ENCODE measurements around the gene VPS16. TPM values are rescaled to one million over a fixed set of nuclear protein-coding genes. Genes with fewer than 3 reads are reported as not detected.
A peak's percentile ranks its signal among the peaks of the same experiment; 100 is the strongest.

VPS16 gene
- total RNA-seq (10 to 100 TPM; 19.2 to 30.3 (median 21.0) TPM), polyA plus RNA-seq (10 to 100 TPM; 69.3 to 93.4 TPM)

DNA sequence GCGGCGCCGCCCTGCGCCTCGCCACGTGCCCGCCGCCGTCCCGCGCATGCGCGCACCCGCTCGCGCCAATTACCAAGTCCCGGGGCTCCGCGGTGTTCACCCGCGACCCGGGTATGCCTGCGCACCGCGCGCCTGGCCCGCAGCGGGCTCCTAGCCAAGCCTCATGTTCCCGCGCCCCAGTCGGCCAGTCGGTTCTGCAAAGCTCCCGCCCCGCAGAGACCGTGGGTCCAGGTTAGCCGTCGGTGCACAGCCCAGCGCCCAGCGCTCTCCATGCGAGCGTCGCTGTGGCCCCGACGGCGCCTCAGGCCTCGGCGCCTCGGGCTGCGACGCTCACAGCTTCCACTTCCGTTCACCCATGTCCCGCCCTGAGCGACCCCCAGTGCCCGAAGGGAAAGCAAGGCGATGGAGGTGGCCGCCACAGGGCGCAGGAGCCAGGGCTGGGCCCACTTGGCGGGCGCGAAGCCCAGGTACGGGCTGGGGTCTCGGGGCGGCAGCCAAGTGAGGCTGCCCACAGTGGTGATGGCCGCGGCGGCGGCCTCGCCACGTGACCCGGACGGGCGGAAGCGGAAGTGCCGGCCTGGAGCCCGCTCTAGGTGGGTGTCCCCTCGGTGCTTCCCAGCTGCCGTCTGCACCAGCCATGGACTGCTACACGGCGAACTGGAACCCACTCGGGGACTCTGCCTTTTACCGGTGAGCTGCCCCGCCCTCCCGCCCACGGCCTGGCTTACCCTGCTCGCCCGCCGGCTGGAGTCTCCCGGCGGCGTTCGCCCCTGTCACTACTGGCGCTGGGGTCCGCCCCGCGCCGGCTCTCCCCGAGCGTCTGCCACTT is at the start of gene VPS16, which contains the start of gene PCED1A:
TSS of gene VPS16 (plus strand) at position 608 of the 829 bp plus-strand sequence. CDS start at position 638, 30 bp downstream.
TSS of gene PCED1A (minus strand) at position 518 of the 829 bp plus-strand sequence. CDS start 743 bp downstream, outside the sequence.
- ATAC-seq (peak; percentile 99 to 100 (median 99)), FAIRE-seq (no peak), DNase-seq (peak; percentile 83 to 95 (median 88))
- TF ChIP-seq, protein P1, sequence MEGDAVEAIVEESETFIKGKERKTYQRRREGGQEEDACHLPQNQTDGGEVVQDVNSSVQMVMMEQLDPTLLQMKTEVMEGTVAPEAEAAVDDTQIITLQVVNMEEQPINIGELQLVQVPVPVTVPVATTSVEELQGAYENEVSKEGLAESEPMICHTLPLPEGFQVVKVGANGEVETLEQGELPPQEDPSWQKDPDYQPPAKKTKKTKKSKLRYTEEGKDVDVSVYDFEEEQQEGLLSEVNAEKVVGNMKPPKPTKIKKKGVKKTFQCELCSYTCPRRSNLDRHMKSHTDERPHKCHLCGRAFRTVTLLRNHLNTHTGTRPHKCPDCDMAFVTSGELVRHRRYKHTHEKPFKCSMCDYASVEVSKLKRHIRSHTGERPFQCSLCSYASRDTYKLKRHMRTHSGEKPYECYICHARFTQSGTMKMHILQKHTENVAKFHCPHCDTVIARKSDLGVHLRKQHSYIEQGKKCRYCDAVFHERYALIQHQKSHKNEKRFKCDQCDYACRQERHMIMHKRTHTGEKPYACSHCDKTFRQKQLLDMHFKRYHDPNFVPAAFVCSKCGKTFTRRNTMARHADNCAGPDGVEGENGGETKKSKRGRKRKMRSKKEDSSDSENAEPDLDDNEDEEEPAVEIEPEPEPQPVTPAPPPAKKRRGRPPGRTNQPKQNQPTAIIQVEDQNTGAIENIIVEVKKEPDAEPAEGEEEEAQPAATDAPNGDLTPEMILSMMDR (IDR thresholded peaks at IDR 0.05), result no peak
- no peaks in the 10 kb centered on the region for H3K36me3 ChIP-seq
- intact Hi-C loops (cut with DNase I), result no loop called here
- peak within 1 kb of the TSS; percentile 96 to 99 (median 96) for H3K4me3 ChIP-seq
- 4% methylated on average over 71 to 98 of the region's 98 CpGs for WGBS, 2 donors
- H3K9me3 ChIP-seq, result no peaks in the 10 kb centered on the region
- H3K27ac ChIP-seq, result peak within 1 kb of the TSS; percentile 73 to 92 (median 84)
- no peaks in the 10 kb centered on the region for H3K27me3 ChIP-seq
- H3K4me1 ChIP-seq, result peaks cover 6 to 10% (median 6%) of the 10 kb centered on the region in 3 donors

DNA sequence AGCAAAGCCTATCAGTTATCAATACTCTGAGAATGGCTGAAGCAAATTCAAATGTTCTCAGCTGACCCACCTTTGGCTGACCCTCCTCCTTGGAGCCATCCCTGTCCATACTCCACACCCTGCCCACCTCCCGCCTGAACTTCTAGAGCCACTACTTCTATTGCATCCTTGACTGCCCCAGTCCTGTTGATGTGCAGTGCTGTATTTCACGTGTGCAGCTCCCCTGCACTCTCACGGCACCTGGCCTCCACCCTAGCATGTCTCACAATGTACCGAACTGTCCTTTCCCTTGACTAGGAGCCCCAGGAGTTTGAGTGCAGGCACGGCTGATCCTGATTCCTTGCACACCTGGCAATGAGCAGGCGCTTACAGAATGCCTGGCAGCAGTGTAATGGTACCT is 47.1 kb upstream of the VPS16 start:
- intact Hi-C loops (cut with DNase I), result no loop called here
- H3K27me3 ChIP-seq, result no peaks in the 10 kb centered on the region
- ATAC-seq (no peak), DNase-seq (no peak), FAIRE-seq (no peak)
- WGBS, 2 donors, result 67 to 81% methylated on average over 6 of the region's 6 CpGs
- H3K9me3 ChIP-seq, result no peaks in the 10 kb centered on the region
- no peaks in the 10 kb centered on the region for H3K4me1 ChIP-seq
- H3K27ac ChIP-seq, result no peak overlapping the region
- TF ChIP-seq, protein P1 (IDR thresholded peaks at IDR 0.05), result no peak
- no peaks in the 10 kb centered on the region for H3K36me3 ChIP-seq
- H3K4me3 ChIP-seq, result no peak overlapping the region

DNA sequence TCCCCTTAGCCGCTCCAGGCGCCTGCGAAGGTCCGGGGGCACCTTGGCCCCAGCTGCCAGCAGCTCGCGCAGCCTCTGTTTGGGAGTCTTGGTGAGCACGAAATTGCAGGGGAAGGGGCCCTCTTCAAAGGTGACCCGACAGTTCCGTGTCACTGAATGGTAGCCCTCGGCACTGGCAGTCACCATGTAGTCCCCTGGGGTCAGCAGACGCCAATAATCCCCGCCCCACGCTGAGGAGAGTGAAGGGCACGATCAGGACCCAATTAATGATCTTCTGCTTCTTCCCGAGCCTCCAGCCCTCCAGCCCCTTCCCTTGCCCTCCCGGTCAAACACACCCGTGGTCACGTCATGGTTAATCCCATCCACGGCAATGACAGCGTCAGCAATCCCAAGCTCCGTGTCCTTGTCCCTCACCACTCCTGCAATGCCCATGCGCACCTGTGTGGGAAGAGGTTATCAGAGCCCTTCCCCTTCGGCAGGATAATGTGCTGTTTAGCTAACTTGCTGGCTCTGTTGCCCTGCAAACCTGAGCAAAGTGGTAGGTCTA is 46.3 kb upstream of the VPS16 start:
- H3K36me3 ChIP-seq, result no peaks in the 10 kb centered on the region
- intact Hi-C loops (cut with DNase I), result no loop called here
- WGBS, 2 donors, result 65 to 67% methylated on average over 23 of the region's 23 CpGs
- no peaks in the 10 kb centered on the region for H3K9me3 ChIP-seq
- H3K27me3 ChIP-seq, result no peaks in the 10 kb centered on the region
- FAIRE-seq (no peak), DNase-seq (no peak), ATAC-seq (no peak)
- H3K27ac ChIP-seq, result no peak overlapping the region
- H3K4me1 ChIP-seq, result no peaks in the 10 kb centered on the region
- TF ChIP-seq, protein P1 (IDR thresholded peaks at IDR 0.05), result no peak
- no peak overlapping the region for H3K4me3 ChIP-seq

DNA sequence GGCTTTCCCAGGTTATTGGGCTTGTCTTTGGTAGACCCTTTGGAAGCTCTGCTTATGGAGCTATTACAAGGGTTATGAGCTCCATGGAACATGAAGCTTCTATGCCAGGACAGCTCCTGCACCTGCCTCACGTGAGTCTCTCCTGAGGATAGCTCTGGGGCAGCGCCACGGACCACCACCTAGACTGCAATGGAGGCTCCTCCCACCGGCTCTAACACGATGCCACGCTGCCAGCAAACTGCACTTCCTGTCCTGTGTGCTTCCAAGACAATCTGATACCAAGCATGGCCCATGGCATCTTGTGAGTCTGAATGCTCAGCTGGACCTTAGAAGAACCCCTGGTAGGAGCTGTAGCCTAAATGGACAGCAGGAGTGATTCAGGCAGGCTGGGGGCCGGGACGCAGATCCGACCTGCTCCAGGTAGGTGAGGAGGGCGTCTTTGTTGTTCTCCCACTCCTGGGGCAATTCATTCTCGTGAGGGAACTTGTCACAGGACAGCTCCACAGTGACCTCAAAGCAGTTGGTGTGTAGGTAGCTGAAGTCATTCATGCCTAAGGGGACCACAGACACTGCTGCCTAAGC is 45.6 kb upstream of the VPS16 start:
- ATAC-seq (no peak), DNase-seq (no peak), FAIRE-seq (no peak)
- no peak overlapping the region for H3K27ac ChIP-seq
- peaks cover 0 to under 1% (median 0%) of the 10 kb centered on the region in 4 donors for H3K27me3 ChIP-seq
- intact Hi-C loops (cut with DNase I), result no loop called here
- TF ChIP-seq, protein P1 (IDR thresholded peaks at IDR 0.05), result no peak
- no peaks in the 10 kb centered on the region for H3K36me3 ChIP-seq
- H3K4me3 ChIP-seq, result no peak overlapping the region
- 64 to 66% methylated on average over 11 of the region's 11 CpGs for WGBS, 2 donors
- H3K4me1 ChIP-seq, result no peaks in the 10 kb centered on the region
- no peaks in the 10 kb centered on the region for H3K9me3 ChIP-seq

Data from pancreas (tissue), 10 donors.